ENCODE data around the gene GIPC2.
"Not testable (repeated sequence)": the region's sequence is repeated elsewhere in the genome, so short reads cannot be mapped to it uniquely, and the experiment has no call there.

GIPC2 gene

DNA sequence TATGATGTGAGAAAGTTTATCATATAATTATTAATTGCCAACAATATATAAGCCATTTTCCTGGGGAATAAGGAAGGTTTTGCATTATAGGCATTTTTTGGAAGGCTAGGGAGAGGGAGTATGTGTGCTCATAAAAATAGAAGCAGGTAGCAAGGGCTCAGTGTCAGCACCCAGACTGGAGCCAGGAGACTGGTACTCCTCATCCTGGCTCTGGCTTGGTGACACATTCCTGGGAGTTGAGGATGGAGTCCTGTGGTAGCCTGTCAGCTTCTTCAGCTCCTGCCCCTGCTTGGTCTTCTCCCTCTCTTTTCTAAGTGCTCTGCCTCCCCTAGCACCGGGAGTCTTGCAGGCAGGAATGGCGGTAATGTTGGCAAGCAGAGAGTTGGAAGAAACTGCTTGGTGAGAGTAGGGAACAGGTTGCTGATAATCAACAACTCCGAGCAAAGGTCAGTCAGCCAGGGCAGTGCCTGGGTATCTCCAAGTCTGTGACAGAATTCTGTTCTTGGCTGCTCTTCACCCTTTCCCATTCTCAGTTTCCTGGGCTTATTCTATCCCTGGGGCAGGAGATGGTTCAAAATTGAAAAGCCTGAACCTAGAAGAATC is 23.0 kb downstream of the GIPC2 start:
- no peak for DNase-seq (ENCODE audit: low spot score)

DNA sequence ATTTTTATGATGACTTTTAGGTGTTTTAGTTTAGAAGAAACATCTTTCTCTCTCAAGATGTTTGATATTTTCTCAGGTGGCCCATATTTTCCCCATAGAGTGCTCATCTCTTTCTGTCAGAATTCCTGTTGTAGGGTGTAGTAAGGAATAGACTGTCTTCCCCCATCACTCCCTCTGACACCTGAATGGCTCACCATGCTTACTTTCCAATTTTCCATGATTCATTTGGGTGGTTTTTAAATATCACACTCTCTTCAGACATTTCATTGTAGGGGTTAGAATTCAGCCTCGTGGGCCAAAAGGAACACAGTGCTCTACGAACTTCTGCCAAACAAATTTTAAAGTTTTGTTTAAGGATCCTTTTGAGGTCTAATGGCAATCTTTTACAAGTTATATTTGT is 24.0 kb downstream of the GIPC2 start:
- no peak for DNase-seq (ENCODE audit: low spot score)

DNA sequence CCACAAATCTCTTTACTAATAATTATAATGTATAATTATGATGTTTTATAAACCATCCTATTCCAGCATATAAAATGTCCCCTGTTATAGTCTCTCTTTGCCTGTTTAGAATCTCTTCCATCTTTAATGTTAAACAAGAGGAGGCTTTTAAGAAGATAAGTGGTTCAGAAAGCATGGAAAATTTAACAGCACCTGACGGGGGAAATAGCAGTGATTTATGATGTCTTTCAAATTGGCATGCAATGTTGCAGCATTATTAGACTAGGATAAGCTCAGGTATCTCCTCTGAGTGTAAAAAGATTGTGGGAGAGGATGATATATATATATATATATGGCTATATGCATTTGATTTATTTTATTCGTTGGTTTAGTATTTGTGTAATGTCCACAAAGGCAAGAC is 24.4 kb downstream of the GIPC2 start:
- no peak for DNase-seq (ENCODE audit: low spot score)

DNA sequence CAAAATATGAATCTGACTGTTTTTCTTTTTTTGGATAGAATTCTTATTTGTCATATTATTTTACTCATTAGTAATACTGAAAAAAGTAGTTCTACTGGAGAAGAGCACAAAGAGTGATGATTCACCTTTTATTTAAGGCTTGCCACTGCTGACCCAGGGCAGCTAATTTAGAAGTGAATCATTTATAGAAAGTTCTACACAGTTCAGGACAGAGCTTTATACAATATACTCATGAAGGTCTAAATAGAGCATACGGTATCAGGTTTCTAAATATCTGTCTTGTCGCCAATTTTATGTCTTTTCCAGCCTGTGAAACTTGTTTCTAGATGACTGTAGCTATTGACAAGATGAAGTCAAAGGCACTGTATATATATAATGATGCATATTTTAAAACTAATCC is 25.0 kb downstream of the GIPC2 start:
- peak; percentile 48 for DNase-seq (ENCODE audit: low spot score)

DNA sequence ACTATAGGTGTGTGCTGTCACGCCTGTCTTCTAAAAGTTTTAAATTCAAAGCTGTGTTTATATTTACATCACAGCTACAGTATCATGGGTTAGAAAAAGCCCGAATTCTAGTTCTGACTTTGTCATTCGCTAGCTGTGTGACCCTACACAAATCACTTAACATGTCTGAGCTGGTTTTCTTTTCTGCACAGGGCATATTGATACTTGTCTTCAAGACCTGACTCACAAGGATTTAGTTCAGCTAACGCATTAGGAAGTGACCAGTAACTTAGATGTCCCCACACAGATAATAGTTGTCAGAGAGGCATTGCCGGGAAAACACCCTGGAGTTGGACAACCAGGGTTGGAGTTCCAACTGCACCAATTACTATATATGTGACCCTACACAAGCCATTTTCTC is 25.9 kb downstream of the GIPC2 start:
- no peak for DNase-seq (ENCODE audit: low spot score)

DNA sequence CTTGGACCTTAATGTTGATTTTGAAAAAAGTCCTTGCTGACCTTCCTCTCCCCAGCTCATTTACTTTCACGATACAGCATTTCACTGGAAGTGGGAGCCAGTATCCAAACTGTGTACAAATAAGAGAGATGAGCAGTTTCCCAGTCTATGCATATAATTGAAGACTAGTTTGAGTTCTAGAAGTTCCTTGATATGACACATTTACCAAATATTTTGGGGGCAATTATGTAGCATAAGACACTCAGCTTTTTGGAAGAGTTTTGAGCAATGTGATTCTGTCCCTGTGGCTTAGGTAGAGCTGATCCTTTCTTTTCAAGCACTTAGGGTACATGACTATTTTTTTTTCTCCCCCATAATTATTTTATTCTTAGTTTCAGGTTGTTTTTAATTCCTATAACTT is 26.4 kb downstream of the GIPC2 start:
- no peak for DNase-seq (ENCODE audit: low spot score)

DNA sequence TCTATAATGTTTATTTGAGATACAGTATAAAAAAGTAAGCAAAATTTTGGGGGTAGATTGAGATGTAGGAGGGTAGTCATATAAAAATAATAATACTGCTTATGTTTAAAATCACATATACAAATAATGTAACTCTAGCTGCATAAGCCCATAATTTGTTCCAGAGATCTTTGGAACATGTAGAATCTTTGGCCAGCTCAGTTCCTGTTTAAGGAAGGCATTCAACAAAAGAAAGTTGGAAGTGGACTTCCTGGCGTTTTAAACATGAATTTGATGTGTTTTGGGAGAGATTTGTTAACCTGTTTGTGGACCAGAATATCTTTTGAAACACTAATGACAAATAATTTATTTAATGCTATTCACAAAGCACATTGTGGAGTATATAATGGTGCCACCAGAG is 27.7 kb downstream of the GIPC2 start:
- no peak for DNase-seq (ENCODE audit: low spot score)

DNA sequence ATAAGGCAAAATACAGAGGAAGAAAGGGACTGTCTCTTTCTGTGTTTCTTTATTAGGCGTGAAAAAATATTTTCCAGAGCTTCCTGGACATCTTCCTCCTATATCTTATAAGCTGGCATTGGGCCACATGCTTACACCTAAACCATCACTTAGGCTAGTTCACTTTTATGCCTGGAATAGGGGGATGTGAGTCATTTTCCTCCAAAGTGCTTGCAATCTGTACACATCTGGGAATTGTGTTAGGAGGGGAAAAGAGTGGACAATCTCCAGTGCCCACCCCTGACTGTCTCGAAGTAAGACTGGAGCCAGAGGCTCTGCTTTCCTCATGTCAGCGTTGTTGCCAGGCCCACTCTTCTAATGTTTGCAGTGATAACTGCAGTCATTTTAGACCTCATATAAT is 29.9 kb downstream of the GIPC2 start:
- DNase-seq (ENCODE audit: low spot score) = no peak

DNA sequence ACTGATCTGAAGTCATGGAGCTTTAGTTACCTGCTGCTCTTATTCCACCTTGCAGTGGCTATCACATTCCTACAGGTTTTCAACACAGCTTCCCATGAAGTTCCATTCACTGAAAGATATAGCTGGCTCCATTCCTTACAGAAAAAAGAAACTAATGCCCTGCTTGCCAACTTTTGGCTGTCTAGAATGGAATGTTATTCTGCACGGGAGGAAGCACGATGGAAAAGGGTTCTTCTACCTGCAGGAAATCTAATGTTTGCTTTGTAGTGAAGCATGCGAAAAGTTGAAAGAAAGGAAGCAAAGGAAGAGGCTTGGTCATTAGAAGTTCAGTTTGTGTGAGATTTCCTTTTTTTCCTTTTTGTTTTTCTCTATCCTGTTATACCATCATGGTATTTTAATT is 32.6 kb downstream of the GIPC2 start:
- DNase-seq (ENCODE audit: low spot score) = no peak

DNA sequence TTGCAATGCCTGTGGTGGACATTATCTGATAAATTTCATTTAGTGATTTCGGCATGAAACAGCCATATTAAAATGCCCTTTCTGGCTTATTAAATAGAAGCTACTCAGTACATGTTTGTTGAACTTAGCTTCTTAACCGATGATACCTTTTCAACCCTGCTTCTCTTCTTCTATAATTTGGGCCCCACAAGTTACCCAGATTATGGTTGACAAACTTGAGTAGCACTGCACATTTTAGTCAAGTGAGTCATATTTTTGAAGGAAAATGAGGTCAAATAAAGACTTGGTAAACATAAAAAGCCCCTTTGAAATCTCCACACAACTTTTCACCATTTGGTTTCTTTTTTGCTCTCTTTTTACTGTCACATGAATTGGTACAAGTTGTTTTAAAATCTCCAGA is 33.8 kb downstream of the GIPC2 start:
- DNase-seq (ENCODE audit: low spot score) = no peak

DNA sequence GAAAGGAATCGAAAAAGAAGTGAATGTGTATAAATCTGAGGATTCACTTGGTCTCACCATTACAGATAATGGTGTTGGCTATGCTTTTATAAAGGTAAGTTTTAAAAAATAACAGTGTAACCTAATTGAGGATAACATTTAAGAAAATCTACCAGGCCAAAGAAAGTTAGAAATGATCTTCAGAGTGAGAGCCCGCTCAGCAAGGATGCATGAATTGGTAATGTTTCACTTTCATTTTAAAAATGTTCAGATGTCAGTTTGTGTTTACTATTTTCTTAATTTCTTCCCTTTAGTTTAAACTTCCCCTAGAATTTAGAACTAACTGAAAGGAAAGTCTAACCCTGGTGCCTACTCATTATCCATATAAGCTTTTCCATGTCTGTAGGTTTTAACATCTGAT is 35.0 kb downstream of the GIPC2 start:
- no peak for DNase-seq (ENCODE audit: low spot score)

DNA sequence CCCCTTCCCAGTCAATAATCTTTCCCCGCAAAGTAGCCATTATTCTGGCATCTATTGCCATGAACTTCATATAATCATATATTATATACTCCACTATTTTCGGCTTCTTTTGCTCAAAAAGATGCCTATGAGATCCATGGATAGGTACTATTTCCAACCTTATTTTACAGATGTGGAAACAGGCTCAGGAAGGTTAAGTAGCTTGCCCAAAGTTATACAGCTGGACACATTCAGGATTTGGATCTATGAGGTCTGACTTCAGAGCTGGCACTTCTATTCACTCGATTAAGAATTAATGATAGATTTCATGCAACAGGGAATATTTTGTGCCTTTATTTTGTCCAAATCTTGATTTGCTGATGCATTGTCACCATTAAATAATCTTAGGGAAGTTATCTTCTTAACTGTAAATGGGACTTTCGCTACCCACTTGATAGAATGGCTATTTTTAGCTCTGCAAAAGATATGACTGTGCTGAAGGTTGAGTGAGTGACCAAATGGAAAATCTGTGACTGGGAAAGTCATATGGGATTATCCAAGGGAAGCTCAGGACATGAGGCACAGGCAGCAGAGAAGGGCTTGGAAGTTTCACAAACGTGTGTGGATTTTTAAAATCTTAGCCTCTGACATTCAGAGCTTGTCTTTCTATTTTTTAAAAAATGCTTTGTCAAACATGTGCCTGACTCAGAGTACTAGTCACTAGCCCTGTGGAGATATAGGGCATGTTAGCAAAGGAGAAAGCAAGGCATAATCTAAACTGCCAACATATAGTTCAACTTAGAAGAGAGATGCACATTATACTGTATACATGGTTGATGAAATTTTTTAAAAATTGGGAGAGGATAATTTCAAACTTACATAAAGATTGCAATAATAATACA is 36.5 kb downstream of the GIPC2 start:
- DNase-seq (ENCODE audit: low spot score) = peak; percentile 21

DNA sequence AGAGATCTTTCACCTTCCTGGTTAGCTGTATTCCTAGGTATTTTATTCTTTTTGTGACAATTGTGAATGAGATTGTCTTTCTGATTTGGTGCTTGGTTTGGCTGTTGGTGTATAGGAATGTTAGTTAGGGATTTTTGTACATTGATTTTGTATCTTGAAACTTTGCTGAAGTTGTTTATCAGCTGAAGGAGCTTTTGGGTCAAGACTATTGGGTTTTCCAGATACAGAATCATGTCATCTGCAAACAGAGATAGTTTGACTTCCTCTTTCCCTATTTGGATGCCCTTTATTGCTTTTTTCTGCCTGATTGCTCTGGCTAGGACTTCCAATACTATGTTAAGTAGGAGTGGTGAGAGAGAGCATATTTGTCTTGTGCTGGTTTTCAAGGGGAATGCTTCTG is 38.9 kb downstream of the GIPC2 start:
- DNase-seq (ENCODE audit: low spot score) = not testable (repeated sequence)

DNA sequence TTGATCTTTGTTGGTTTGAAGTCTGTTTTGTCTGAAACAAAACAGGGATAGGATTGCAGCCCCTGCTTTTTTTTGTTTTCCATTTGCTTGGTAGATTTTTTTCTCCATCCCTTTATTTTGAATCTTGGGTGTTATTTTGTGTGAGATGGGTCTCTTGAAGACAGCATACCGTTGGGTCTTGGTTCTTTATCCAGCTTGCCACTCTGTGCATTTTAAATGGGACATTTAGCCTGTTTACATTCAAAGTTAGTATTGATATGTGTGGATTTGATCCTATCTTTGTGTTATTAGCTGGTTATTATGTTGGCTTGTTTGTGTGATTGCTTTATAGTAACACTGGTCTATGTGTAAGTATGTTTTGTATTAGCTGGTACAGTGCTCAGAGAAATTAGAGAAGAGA is 40.9 kb downstream of the GIPC2 start:
- no peak for DNase-seq (ENCODE audit: low spot score)

DNA sequence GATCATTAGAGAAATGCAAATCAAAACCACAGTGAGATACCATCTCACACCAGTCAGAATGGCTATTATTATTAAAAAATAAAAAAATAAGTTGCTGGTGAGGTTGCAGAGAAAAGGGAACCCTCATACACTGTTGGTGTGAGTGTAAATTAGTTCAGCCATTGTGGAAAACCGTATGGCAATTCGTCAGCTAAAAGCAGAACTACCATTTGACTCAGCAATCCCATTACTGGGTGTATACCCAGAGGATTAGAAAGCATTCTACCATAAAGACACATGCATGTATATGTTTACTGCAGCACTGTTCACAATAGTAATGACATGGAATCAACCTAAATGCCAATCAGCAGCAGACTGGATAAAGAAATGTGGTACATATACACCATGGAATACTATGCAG is 42.2 kb downstream of the GIPC2 start:
- no peak for DNase-seq (ENCODE audit: low spot score)

DNA sequence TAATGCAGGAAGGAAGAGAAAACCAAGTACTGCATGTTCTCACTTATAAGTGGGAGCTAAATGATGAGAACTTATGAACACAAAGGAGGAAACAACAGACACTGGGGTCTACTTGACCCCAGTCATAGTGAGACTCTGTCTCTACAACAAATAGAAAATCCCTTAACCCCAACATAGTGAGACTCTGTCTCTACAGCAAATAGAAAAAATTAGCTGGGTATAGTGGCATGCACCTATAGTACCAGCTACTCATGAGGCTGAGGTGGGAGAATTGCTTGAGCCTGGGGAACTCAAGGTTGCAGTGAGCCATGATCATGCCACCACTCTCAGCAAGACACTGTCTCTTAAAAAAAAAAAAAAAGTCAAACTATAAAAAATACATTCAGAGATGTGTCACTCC is 42.7 kb downstream of the GIPC2 start:
- no peak for DNase-seq (ENCODE audit: low spot score)

DNA sequence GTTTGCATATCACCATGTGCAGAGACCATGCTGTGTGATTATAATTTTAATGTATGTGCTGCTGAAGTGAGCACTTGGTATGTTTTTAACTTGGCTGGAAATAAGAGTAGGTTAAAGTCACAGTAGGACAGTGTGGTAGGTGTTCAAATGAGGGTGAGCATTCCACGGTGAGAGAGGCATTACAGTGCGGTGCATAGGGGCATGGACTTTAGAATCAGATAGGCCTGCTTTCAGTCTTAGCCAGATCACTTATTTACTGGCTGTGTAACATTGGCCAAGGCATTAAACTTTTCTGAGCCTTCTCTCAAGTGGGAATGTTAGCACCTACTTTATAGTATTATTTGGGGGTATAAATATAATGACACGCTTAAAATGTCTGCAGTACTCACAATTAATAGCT is 43.2 kb downstream of the GIPC2 start:
- DNase-seq (ENCODE audit: low spot score) = no peak

DNA sequence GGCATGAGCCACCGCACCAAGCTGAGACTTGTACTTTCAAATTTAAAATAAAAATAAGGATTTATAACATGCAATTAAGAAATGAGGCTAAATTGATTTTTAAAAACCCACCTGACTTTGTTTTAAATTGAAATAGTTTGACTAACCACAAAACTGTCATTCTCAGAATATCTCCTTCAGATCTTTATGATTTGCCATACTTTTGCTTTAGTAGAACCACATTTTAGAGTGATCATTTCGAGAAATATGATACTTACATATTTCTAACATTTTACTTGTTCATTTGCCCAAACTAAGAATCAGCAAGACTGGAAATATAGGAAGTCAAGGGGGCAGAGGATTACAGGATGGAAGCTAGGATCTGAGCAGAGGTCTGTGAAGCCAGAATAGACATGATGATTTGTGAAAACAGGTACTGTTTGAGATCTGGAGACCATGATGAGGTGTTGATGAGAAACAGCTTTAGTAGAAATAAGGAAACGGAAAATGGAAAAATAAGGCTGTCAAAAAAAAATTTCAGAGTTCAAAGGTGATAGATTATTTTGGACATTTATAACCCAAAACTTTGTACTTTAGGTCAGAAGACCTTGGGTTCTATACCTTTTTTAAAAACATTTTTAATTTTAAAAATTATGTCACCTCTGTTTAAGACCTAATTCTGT is 44.8 kb downstream of the GIPC2 start:
- DNase-seq (ENCODE audit: low spot score) = no peak

DNA sequence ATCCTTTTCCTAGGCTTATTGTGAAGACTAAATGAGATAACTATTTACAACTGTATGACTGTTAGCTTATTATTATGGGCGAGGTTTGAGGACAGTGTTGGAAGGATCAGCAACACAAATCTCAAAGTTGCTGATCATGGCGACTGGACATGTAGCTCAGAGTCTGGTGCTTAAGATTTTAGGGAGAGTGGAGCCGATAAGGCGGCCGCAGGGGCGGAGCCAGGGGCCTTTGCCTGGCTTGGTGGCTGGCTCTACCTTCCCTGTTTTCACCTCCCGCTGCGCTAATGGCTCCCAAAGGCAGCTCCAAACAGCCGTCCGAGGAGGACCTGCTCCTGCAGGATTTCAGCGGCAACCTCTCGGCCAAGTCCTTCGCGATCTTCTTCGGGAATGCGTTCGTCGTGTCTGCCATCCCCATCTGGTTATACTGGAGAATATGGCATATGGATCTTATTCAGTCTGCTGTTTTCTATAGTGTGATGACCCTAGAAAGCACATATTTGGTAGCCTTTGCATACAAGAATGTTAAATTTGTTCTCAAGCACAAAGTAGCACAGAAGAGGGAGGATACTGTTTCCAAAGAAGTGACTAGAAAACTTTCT is 45.5 kb downstream of the GIPC2 start:
- no peak for DNase-seq (ENCODE audit: low spot score)

DNA sequence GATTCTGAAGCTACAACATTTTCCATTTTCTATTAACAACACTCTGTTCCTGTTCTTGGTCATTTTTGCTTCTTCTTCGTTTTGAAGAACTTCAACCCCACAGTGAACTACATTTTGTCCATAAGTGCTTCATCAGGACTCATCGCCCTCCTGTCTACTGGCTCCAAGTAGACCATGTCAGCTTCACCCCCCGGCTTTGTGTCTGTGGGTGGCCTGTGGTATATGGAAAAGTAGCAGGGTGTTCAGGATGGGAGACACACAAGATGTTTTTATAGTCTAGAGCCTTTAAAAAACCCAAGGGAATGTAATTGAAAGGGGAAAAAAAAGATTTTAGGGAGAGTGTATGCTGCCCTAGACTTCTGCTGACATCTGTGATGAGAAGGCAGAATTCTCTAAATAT is 46.1 kb downstream of the GIPC2 start:
- no peak for DNase-seq (ENCODE audit: low spot score)

DNA sequence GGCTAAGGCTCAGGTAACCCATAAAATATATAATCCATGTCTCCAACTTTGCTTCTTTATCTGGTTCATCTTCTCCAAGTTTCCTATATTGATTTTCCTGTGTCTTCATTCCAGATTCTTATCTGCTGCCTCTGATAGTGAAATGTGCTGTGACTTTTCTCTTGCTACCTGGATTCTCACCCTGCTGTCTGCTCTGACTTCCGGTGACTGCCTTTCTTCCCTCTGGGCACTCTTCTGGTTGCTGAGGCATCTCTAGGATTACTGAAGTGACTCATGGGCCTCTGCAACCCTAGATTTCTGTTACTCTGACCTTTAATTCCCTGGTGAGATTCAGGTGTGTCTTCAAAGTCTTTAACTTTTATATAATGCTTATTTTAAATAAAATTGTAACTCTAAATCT is 46.9 kb downstream of the GIPC2 start:
- no peak for DNase-seq (ENCODE audit: low spot score)

DNA sequence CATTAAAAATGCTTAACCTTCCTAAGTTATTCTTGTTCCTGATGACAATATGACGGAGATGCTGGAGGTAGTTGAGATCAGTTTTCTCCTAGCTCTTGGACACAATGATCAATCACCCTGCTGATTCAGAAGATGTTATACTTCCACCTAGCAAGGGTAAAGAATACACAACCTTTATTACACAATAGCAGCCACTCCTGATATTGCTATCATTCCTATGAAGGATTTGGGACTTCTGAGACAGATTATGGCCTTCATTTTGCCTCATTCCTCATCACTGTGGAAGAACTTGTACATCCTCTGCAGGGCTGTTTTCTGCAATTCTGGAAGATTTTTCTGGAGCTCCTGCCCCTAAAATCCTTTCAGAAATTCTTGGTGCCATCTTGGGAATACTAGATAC is 47.8 kb downstream of the GIPC2 start:
- no peak for DNase-seq (ENCODE audit: low spot score)

DNA sequence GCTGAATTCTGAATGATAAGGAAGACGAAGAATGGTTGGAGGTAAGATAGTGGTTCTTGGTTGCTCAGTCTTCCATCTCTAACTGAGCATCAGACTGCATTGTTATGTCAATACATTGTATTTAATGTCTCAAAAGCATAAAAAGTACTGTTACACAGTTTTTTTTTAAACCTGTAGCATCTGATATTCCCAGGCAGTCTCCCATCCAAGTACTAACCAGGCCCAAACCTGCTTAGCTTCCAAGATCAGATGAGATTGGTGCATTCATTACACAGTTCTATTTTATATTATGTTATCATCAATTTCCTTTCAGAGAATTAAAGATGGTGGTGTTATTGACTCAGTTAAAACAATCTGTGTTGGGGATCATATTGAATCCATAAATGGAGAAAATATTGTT is 48.9 kb downstream of the GIPC2 start:
- DNase-seq (ENCODE audit: low spot score) = no peak
